Testis (tissue), 2 donors: ENCODE results near the gene CHRNB4.

Experiments used
- POLR2A ChIP-seq: fragments of 450-650 bp; IDR thresholded peaks from one replicate; pipeline ENCODE4 v1.6.1; 2017; ENCODE audit warnings: antibody characterized with exemption, mild to moderate bottlenecking, moderate library complexity
- TF ChIP-seq, protein P1 (sequence below), 3 experiments: fragments of 450-650 bp in 2 of 3; fragments of 200-600 bp in 1 of 3; sonication (generic) in 1 of 3; IDR thresholded peaks; one replicate each; pipeline ENCODE4 v1.5.1; 2016 to 2019; ENCODE audit warnings: antibody characterized with exemption in 3 of 3, mild to moderate bottlenecking in 2 of 3, moderate library complexity in 1 of 3

DNA sequence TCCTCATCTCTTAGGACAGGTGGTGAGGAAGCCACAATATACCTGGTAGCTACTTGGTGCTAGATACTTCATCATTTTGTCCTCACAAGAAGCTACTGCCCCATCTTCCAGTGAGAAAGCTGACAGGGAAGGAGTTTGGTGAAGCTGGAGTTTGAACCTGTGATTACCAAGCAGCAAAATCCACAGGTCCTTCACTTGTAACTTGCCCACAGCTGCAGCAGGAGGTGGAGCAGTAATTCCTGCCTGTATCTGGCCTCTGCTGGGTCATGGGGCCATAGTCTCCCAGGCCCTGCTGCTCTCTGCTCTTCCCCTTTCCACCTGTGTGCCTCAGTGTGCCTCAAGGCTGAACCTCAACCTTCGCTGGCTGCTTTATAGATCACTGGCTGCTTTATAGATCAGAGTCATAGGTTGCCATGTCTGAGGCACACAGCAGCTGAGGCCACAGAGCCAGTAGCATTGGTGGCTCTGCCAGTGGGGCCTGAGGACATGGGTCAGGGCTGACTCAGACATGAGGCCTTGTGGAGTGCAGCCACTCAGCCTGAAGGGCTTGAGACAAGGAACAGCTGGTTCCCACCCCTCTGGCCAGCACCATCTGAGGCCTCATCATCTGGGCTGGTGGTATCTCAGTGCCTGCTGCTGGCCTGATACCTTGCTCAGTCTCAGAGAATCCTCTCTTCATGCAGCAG is 11.1 kb upstream of the CHRNB4 start:
- TF ChIP-seq, protein P1, sequence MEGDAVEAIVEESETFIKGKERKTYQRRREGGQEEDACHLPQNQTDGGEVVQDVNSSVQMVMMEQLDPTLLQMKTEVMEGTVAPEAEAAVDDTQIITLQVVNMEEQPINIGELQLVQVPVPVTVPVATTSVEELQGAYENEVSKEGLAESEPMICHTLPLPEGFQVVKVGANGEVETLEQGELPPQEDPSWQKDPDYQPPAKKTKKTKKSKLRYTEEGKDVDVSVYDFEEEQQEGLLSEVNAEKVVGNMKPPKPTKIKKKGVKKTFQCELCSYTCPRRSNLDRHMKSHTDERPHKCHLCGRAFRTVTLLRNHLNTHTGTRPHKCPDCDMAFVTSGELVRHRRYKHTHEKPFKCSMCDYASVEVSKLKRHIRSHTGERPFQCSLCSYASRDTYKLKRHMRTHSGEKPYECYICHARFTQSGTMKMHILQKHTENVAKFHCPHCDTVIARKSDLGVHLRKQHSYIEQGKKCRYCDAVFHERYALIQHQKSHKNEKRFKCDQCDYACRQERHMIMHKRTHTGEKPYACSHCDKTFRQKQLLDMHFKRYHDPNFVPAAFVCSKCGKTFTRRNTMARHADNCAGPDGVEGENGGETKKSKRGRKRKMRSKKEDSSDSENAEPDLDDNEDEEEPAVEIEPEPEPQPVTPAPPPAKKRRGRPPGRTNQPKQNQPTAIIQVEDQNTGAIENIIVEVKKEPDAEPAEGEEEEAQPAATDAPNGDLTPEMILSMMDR (IDR thresholded peaks at IDR 0.05), result no peak
- no peak for TF ChIP-seq POLR2A
